GM04503 (cell line): ENCODE results near the gene FGD3.

Experiments used
- DNase-seq: peaks from one replicate; pipeline ENCODE4 v3.0.0-alpha.2; 2012; ENCODE audit warnings: low read depth

Gene FGD3

GRCh38 chr9:92954049-92954861 is 6.9 kb downstream of the FGD3 start:
- no peak for DNase-seq

DNA sequence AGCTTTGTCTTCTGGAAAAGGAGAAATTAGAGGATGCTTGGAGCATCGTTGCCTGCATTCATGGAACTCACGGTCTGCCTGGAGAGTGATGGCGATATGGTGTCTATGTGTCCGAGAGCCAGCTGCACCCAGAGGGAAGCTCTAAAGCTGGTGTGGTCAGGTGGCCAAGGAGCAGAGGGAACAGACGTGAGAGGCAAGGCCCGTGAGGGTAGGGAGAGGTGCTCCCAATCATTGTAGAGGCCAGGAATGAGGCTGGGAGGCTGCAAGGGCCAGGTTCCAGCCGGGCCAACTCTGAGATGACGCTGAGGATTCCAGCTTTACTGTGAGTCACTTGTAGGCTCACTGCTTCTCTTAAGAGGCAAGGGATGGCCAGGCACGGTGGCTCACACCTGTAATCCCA is 7.6 kb downstream of the FGD3 start:
- DNase-seq: no peak

DNA sequence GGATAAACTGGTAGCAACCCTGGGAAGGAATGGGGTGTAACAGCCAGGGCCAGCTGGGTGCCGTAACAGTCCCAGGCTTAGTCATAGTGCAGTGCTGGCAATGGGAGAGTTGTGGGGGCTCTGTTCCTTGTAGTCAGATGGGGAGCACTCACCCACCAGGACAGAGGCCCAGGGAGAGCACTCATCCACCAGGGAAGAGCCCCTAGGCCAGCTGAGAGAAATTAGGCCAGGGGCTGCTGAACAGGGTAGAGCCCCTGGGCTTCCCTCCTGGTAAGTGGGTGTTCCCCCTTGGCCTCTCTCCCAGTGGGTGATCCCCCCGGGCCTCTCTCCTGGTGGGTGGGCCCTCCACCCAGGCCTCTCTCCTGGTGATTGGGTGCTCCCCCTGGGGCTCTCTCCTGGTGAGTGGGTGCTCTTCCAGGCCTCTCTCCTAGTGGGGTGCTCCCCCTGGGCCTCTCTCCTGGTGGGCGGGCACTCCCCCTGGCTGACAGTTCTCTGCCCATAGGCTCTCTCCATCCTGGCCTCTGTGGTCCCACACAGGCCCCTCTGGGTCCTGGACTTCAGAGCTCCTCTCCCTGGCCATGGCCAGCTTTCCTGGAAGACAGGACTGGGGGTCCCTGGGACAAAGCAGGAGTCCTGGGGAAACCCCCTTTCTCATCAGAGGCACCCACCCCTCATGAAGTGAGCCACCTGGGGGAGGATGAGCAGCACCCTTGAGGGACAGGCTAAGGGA is 13.4 kb downstream of the FGD3 start:
- no peak for DNase-seq

GRCh38 chr9:92961627-92962302 is 14.4 kb downstream of the FGD3 start:
- no peak for DNase-seq

GRCh38 chr9:92962303-92962649 is 15.0 kb downstream of the FGD3 start:
- no peak for DNase-seq

DNA sequence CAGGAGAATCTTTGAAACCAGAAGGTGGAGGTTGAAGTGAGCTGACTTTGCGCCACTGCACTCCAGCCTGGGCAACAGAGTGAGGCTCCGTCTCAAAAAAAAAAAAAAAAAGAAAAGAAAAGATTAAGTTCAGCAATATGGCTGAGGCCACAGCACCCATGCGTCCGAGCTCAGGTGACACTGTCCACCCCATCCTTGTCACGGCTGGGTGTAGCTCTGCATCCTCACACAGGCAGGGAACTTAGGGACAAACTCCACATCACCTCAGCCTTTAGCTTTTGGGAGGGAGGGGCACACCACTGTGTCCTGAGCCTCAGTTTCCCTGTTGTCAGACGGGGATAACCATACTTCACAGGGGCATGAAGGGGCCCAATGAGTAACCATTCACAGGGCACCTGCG is 15.5 kb downstream of the FGD3 start:
- no peak for DNase-seq

- no peak for DNase-seq
Observed at GRCh38 chr9:92963831-92964606, 16.7 kb downstream of the FGD3 start.

DNA sequence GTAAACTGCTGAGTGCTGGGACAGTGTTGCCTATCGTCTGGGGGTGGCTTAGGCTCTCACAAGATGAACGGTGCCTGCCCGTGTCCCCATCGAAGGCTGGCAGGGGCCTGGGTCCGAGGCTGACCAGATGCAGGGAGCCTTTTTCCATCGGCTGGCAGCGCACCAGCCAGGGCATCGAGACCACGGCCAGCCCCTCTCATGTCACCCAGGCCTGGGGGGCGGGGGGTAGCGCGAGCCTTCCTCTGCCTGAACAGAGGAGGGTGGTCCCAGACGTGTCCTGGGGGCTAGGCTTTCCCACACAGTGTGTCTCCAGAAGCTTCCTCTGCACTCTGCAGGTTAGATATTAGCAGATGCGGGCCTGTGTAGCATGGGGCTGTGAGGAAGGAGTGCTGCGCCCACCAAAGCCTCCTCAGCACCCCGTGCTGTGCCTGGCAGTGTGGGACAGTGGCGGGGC is 17.3 kb downstream of the FGD3 start:
- DNase-seq: no peak

DNA sequence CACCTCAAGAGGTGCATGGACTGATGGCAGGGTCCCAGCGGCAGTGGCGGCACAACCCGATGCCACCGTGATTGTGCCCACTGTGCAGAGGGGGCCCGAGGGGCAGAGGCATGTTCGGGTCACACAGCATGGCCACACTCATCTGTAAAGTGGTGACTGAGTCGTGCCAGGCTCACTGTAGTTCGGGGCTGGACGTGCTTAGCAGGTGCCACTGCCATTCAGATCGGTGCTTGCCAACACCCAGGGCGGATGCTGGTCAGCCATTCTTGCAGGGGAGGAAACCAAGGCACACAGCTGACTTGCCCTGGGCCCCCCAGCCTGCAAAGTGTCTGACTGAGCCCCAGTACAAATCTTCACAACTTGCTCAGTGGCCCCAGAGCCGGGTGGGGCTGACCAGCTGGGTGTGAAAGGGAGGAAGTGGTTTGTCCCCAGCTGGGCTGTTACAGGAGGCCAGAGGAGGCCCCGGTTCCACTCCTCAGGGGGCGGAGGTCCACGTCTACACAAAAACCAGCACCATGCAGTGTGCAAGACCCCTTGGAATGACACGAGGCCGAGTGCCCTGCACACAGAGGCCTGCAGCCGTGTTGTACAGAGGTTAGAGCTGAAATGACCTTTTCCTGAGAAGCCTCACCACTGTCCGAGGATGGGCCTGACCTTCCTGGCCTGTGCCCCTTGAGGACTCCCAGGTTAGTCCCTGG is 17.9 kb downstream of the FGD3 start:
- DNase-seq: no peak

GRCh38 chr9:92965759-92966517 is 18.6 kb downstream of the FGD3 start:
- no peak for DNase-seq

GRCh38 chr9:92966518-92966800 is 19.1 kb downstream of the FGD3 start:
- no peak for DNase-seq

DNA sequence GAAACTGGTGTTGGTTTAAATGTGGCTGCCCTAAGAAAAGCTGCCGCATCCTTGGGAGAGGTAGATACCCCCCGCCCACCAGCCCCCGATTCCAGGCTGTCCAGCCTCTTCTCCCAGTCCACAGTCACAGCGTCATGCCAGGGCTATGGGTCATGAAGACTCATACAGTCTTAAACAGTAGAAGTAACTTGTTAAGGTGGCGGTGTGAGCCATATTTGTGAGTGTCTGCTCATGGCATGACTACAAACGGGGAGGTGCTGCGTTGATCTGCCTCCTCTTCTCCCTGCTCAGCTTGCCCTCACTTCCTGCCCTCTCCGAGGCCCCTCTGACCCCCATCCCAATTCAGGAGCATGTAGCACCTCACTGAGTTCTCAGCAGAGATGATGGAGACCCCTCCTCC is 20.8 kb downstream of the FGD3 start:
- DNase-seq: no peak

DNA sequence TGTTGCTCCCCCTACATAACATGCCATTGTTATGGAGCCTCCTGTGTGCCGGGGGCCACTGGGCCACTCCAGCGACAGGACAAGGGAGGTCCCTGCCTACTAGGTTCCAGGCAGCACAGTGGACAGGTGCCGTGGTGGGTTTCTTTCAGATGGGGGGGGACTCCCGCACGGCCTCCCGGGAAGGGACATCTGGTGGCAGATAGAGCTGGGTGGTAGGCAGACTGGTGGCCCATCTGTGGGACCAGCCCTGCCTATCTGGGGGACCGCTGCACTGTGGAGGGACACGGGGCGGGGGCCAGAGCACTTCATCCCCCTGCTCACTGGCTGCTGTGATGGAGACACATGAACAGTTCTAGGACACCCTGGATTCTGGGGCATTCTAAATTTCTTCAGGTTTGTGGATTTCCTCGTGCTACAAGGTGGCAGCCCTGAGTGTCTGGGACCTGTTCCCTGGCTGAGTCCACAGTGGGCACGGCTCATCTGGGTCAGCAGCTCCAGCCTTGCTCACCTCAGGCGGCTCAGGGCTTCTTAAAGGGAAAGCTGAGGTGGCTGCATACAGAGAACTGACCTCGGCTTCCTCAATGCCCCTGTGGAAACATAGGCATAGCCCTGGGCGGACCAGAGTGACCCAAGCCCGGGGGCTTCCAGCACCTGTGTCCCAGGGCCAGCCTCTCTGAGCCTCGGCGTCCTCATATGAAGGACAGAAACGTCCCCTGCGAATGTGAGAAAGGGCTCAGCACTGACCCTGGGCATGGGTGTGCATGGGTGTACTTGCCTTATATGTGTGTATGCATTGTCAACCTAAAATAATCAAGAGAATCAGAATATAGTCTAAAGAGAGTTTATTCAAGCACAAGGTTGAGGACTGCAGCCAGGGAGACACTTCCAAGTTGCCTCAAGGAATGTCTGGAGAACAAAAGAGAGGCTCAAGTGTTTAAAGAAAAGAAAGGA is 22.5 kb downstream of the FGD3 start:
- no peak for DNase-seq

- DNase-seq: peak; percentile 18
Observed at GRCh38 chr9:92970467-92970923, 23.2 kb downstream of the FGD3 start.

DNA sequence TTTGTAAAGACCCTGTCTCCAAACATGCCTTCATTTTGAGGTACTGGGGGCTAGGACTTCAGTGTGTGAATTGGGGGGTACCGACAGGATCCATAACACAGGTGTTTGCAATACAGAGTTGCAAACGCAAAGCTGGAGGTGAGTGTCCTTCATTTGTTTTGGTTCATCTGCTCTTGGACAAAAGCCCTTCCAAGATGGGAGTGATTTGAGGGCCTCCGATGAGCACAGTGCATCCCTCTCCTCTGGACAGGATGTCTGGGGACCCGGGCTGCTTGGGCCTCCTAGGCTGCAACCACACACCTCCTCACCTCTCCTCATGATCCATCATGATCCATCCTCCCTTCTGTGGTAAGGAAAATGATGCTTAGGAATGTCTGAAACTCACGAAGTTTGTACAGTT is 23.8 kb downstream of the FGD3 start:
- DNase-seq: no peak

GRCh38 chr9:92971776-92972175 is 24.5 kb downstream of the FGD3 start:
- DNase-seq: no peak

GRCh38 chr9:92973700-92974099 is 26.4 kb downstream of the FGD3 start:
- DNase-seq: no peak

DNA sequence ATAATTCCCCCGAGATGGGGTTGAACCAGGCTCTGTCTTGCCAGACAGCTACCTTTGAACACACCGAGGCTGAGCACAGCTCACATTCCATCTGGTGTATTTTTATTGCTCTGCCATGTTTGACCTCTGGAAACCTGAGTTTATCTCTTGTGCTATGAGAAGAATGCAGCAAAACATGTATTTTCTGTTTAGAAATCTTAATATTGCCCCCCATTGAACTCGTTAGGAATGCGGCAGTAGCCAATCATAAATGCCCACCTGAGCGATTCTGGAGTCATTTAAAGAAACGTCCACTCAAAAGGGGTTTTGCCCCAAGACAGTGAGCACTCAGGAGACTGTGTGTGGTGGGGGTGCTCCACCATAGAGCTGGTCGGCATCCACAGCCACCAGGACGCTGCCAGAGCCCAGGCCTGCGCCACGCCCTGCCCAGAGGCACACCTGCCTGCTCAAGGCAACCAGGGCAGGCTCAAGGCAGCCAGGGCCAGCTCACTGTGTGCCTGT is 26.9 kb downstream of the FGD3 start:
- DNase-seq: no peak
